Amniotic epithelial cell (primary cell): ENCODE data around the gene C6orf89.

ENCODE experiments used
- DNase-seq: peaks from one replicate; pipeline ENCODE4 v3.0.0-alpha.2; 2010; ENCODE audit warnings: low read depth

C6orf89 gene

GRCh38 chr6:36852481-36853147, 33.1 kb upstream of the C6orf89 start:
- DNase-seq, result peak; percentile 84

GRCh38 chr6:36853325-36853724, 32.4 kb upstream of the C6orf89 start:
- DNase-seq, result peak; percentile 97

- DNase-seq, result no peak
Measured at GRCh38 chr6:36855750-36856149, 30.0 kb upstream of the C6orf89 start.

- DNase-seq, result no peak
Measured at GRCh38 chr6:36856277-36856676, 29.5 kb upstream of the C6orf89 start.

- DNase-seq, result no peak
Measured at GRCh38 chr6:36857325-36857724, 28.4 kb upstream of the C6orf89 start.

GRCh38 chr6:36858407-36858981, 27.3 kb upstream of the C6orf89 start:
- peak; percentile 86 for DNase-seq

- no peak for DNase-seq
Measured at GRCh38 chr6:36860126-36860525, 25.6 kb upstream of the C6orf89 start.

GRCh38 chr6:36862164-36862847, 23.4 kb upstream of the C6orf89 start:
- no peak for DNase-seq

- no peak for DNase-seq
Measured at GRCh38 chr6:36862848-36863382, 22.8 kb upstream of the C6orf89 start.

GRCh38 chr6:36863670-36864540, 21.8 kb upstream of the C6orf89 start:
- no peak for DNase-seq

- DNase-seq, result no peak
Measured at GRCh38 chr6:36865835-36866234, 19.9 kb upstream of the C6orf89 start.

- no peak for DNase-seq
Measured at GRCh38 chr6:36867471-36868224, 18.1 kb upstream of the C6orf89 start.

- no peak for DNase-seq
Measured at GRCh38 chr6:36871686-36872085, 14.1 kb upstream of the C6orf89 start.

GRCh38 chr6:36873115-36873514, 12.6 kb upstream of the C6orf89 start:
- DNase-seq, result no peak

- DNase-seq, result peak; percentile 49
Measured at GRCh38 chr6:36873612-36874442, 11.9 kb upstream of the C6orf89 start.

- peak; percentile 86 for DNase-seq
Measured at GRCh38 chr6:36874443-36875249, 11.1 kb upstream of the C6orf89 start, which contains the start of gene PPIL1. TSS of gene PPIL1 (minus strand) at chr6:36874803. CDS start at chr6:36874772, 31 bp downstream.

GRCh38 chr6:36875250-36875633, 10.5 kb upstream of the C6orf89 start:
- no peak for DNase-seq

- no peak for DNase-seq
Measured at GRCh38 chr6:36884610-36885009, 1.1 kb upstream of the C6orf89 start.

GRCh38 chr6:36886950-36887618, 1.3 kb downstream of the C6orf89 start:
- no peak for DNase-seq
